Activated T-cell treated with anti-CD3 and anti-CD28 coated beads, Interleukin-2, amount 50 U/mL, for 72 hours (primary cell): ENCODE results near the gene TREX2. TPM values are rescaled to one million over a fixed set of nuclear protein-coding genes. Genes with fewer than 3 reads are reported as not detected.

ENCODE experiments used
- ATAC-seq, 2 donors: fragments of 150-1000 bp; cut with Tn5 transposase; replicated peaks in 1 of 2; 2 replicates each; pipeline ENCODE4 v1.10.0; 2021; ENCODE audit warnings: moderate library complexity in 2 of 2, mild to moderate bottlenecking in 1 of 2
- DNase-seq, 2 donors: peaks; one replicate each; pipeline ENCODE4 v3.0.0; 2021 to 2022; ENCODE audit warnings: mixed read lengths in 1 of 2
- H3K27ac Mint-ChIP-seq: one replicate; pipeline ENCODE4 v1.8.0; 2022; ENCODE audit warnings: mild to moderate bottlenecking, moderate library complexity, mixed read lengths
- H3K27me3 Mint-ChIP-seq: one replicate; pipeline ENCODE4 v1.8.0; 2022; ENCODE audit warnings: low read depth, mixed read lengths
- H3K36me3 Mint-ChIP-seq, 2 donors: one replicate each; pipeline ENCODE4 v1.8.0; 2022; ENCODE audit warnings: mixed read lengths in 2 of 2, mild to moderate bottlenecking in 1 of 2; ENCODE audit not compliant: insufficient read depth in 2 of 2
- H3K4me1 Mint-ChIP-seq: one replicate; pipeline ENCODE4 v1.8.0; 2022; ENCODE audit warnings: low read depth, mixed read lengths
- H3K4me3 Mint-ChIP-seq, 2 donors: one replicate each; pipeline ENCODE4 v1.8.0; 2022; ENCODE audit warnings: mild to moderate bottlenecking in 2 of 2, mixed read lengths in 2 of 2, moderate library complexity in 2 of 2
- H3K9me3 Mint-ChIP-seq, 2 donors: one replicate each; pipeline ENCODE4 v1.8.0; 2022; ENCODE audit warnings: mixed read lengths in 2 of 2
- total RNA-seq, 2 donors: library from RNA; stranded (reverse); gene quantifications; one replicate each; pipeline ENCODE4 v1.2.3, GENCODE V29; 2022

Gene TREX2
- total RNA-seq, 2 donors from 2014 or later, result 2.7 to 2.8 TPM

DNA sequence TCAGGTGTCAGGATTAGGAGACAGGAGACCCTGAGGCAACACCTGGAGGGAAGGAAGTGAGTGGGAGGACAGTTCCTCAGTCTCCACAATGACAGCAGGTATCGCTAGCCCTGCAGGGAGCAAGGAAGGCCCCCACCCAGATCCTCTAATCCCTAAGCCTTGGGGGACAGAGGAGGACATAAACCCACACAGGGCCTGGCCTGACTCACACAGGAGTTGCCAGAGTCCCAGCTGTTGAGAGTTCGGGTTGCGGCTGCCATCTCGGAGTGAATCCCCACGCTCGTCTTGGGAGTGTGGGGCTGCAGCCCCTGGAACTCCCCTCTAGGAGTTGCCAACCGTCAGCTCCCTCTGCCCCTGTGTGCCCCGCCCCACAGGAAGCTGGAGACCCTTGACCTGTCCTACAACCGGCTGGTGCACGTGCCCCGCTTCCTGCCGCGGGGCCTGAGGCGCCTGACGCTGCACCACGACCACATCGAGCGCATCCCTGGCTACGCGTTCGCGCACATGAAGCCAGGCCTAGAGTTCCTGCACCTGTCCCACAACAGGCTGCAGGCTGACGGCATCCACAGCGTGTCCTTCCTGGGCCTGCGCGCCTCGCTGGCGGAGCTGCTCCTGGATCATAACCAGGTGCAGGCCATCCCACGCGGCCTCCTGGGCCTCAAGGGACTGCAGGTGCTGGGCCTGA, 39.7 kb upstream of the TREX2 start:
- ATAC-seq, result no peak
- Mint-ChIP-seq H3K27me3 (no peaks in the 10 kb centered on the region), H3K27ac (no peak overlapping the region), H3K4me3 (no peak overlapping the region), H3K36me3 (no peaks in the 10 kb centered on the region), H3K4me1 (no peaks in the 10 kb centered on the region), H3K9me3 (no peaks in the 10 kb centered on the region)
- DNase-seq, result no peak

GRCh38 chrX:153482376-153483015, 36.6 kb upstream of the TREX2 start:
- Mint-ChIP-seq H3K9me3 (no peaks in the 10 kb centered on the region), H3K4me3 (no peak overlapping the region), H3K27me3 (no peaks in the 10 kb centered on the region), H3K4me1 (no peaks in the 10 kb centered on the region), H3K36me3 (no peaks in the 10 kb centered on the region), H3K27ac (no peak overlapping the region)
- ATAC-seq (no peak), DNase-seq (no peak)

DNA sequence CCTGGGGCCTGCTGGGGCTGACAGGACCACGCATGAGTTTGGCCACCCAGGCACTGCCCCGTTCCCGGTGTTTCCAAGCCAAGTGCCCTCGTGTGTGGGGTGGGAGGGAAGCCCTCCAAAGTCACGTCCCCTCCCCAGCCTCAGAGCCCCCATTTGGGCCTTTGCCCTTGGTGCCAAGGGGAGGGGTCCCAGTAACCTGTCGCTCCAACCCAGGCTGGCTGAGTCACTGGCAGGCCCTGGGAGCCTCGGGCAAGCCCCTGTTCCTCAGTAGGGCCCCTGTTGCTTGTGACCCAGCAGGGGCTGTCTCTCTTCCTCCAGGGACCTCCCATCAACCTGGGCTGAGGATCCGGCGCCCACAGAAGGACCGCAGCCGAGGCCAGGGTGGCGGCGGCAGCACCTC, 35.2 kb upstream of the TREX2 start:
- ATAC-seq, result no peak
- DNase-seq, result no peak
- H3K9me3 Mint-ChIP-seq, result no peaks in the 10 kb centered on the region

DNA sequence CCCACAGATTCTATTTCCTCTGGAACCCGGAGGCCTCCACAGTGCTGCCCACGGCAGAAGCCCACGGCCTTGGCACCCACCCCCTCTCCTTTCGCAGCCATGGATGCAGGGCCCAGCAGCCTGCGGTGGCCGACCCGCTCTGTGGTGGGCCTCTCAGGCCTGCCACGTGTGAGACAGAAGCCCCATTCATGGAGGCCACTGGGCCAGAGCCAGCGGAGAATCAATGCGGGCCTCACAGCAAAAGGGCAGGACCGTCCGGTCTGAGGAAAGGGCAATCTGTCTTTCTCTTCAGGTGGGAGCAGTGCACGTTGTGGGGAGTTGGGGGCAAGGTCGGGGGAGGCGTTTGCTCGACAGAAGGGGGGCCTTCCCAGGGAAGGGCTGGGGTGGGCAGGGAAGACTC, 32.9 kb upstream of the TREX2 start:
- no peak overlapping the region for H3K4me3 Mint-ChIP-seq
- peaks cover 6% of the 10 kb centered on the region for H3K27me3 Mint-ChIP-seq
- H3K9me3 Mint-ChIP-seq, result no peaks in the 10 kb centered on the region
- DNase-seq, result no peak
- ATAC-seq, result no peak
- H3K36me3 Mint-ChIP-seq, result no peaks in the 10 kb centered on the region
- no peaks in the 10 kb centered on the region for H3K4me1 Mint-ChIP-seq
- H3K27ac Mint-ChIP-seq, result no peak overlapping the region

More for the DNA sequence above, 35.2 kb upstream of the TREX2 start:
- Mint-ChIP-seq H3K27ac (no peak overlapping the region), H3K4me3 (no peak overlapping the region), H3K27me3 (peaks cover 3% of the 10 kb centered on the region), H3K36me3 (no peaks in the 10 kb centered on the region), H3K4me1 (no peaks in the 10 kb centered on the region)

GRCh38 chrX:153477901-153478300, 32.0 kb upstream of the TREX2 start:
- Mint-ChIP-seq H3K4me1 (no peaks in the 10 kb centered on the region), H3K9me3 (no peaks in the 10 kb centered on the region), H3K4me3 (no peak overlapping the region), H3K27me3 (peaks cover 6% of the 10 kb centered on the region), H3K27ac (no peak overlapping the region), H3K36me3 (no peaks in the 10 kb centered on the region)
- no peak for ATAC-seq
- DNase-seq, result no peak

GRCh38 chrX:153477364-153477857, 31.6 kb upstream of the TREX2 start:
- Mint-ChIP-seq H3K4me3 (no peak overlapping the region), H3K27me3 (peaks cover 6% of the 10 kb centered on the region), H3K4me1 (no peaks in the 10 kb centered on the region), H3K27ac (no peak overlapping the region), H3K36me3 (no peaks in the 10 kb centered on the region), H3K9me3 (no peaks in the 10 kb centered on the region)
- no peak for DNase-seq
- ATAC-seq, result no peak

GRCh38 chrX:153476666-153477363, 31.0 kb upstream of the TREX2 start:
- no peaks in the 10 kb centered on the region for H3K36me3 Mint-ChIP-seq

DNA sequence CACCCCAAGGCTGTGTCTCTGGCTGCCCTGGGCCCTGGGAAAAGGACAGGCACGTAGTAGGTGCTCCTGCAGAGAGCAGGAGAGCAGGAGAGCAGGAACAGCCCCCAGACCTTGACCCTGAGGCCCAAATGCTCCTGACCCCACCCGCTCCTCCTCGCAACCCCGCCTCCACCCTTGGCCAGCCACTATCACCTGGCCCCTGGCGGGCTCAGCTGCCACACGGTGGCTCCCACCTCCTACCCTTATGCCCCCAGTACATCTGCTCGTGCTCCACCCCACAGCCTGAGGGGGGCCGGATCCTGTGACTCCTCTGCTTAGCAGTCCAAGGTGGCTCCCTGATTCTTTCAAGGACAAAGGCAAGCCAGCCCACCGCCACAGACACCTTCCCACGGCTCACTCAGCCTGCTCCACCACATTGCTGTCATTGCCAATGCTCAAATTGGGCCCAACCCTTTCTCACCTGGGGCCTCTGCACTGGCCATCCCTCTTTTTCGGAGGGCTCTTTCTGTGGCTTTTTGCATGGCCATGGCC, 30.0 kb upstream of the TREX2 start:
- Mint-ChIP-seq H3K9me3 (no peaks in the 10 kb centered on the region), H3K27ac (no peak overlapping the region), H3K4me1 (peaks cover 4% of the 10 kb centered on the region), H3K4me3 (peak overlapping the region in 1 of 2 donors; percentile 16), H3K27me3 (peaks cover 6% of the 10 kb centered on the region), H3K36me3 (no peaks in the 10 kb centered on the region)
- ATAC-seq, result no peak
- DNase-seq, result no peak

More at GRCh38 chrX:153476666-153477363, 31.0 kb upstream of the TREX2 start:
- Mint-ChIP-seq H3K4me1 (no peaks in the 10 kb centered on the region), H3K9me3 (no peaks in the 10 kb centered on the region), H3K4me3 (no peak overlapping the region), H3K27ac (no peak overlapping the region), H3K27me3 (peaks cover 6% of the 10 kb centered on the region)
- DNase-seq (no peak), ATAC-seq (no peak)

DNA sequence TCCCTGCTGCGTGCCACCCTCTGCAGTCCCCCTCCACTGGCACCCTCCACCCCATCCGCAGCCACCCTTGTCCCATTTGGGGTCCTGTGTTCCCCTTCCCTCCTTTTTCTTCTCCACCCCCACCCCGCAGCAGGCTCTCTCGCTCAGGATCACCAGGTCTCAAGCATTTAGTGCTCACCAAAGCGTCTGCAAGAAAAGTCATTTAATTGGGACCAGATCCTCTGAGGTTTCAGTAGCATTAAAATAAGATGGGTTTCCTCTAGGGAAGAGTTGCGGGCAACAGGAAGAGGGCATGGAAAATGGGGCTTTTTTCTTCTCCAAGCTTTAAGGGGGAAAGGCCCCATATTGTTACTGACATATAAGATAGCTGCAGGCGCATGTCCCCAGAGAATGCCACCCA, 29.4 kb upstream of the TREX2 start:
- Mint-ChIP-seq H3K4me3 (peak overlapping the region in 1 of 2 donors; percentile 49), H3K27ac (no peak overlapping the region), H3K27me3 (peaks cover 6% of the 10 kb centered on the region), H3K9me3 (no peaks in the 10 kb centered on the region), H3K36me3 (no peaks in the 10 kb centered on the region), H3K4me1 (peaks cover 4% of the 10 kb centered on the region)
- DNase-seq (no peak), ATAC-seq (no peak)

- H3K9me3 Mint-ChIP-seq, result no peaks in the 10 kb centered on the region
- H3K27ac Mint-ChIP-seq, result no peak overlapping the region
- peak; percentile 37 to 41 for DNase-seq
- peaks cover 4% of the 10 kb centered on the region for H3K4me1 Mint-ChIP-seq
- peaks cover 6% of the 10 kb centered on the region for H3K27me3 Mint-ChIP-seq
- H3K36me3 Mint-ChIP-seq, result no peaks in the 10 kb centered on the region
- no peak for ATAC-seq
- H3K4me3 Mint-ChIP-seq, result no peak overlapping the region
Measured at GRCh38 chrX:153474718-153475117, 28.9 kb upstream of the TREX2 start.

GRCh38 chrX:153474266-153474665, 28.4 kb upstream of the TREX2 start:
- peak overlapping the region in 1 of 2 donors; percentile 27 for H3K4me3 Mint-ChIP-seq
- no peaks in the 10 kb centered on the region for H3K36me3 Mint-ChIP-seq
- H3K27me3 Mint-ChIP-seq, result peaks cover 6% of the 10 kb centered on the region
- no peak for DNase-seq
- H3K4me1 Mint-ChIP-seq, result peaks cover 4% of the 10 kb centered on the region
- H3K9me3 Mint-ChIP-seq, result no peaks in the 10 kb centered on the region
- H3K27ac Mint-ChIP-seq, result no peak overlapping the region
- ATAC-seq, result no peak

- Mint-ChIP-seq H3K4me3 (peak overlapping the region in 1 of 2 donors; percentile 50), H3K9me3 (no peaks in the 10 kb centered on the region), H3K27ac (no peak overlapping the region), H3K36me3 (no peaks in the 10 kb centered on the region), H3K4me1 (peaks cover 10% of the 10 kb centered on the region), H3K27me3 (peaks cover 6% of the 10 kb centered on the region)
- DNase-seq (no peak), ATAC-seq (no peak)
Measured at GRCh38 chrX:153473126-153473525, 27.3 kb upstream of the TREX2 start.

GRCh38 chrX:153471663-153472280, 25.9 kb upstream of the TREX2 start:
- no peaks in the 10 kb centered on the region for H3K9me3 Mint-ChIP-seq
- no peak overlapping the region for H3K27ac Mint-ChIP-seq
- DNase-seq (no peak), ATAC-seq (no peak)
- no peaks in the 10 kb centered on the region for H3K36me3 Mint-ChIP-seq
- H3K4me3 Mint-ChIP-seq, result no peak overlapping the region
- peaks cover 16% of the 10 kb centered on the region for H3K4me1 Mint-ChIP-seq
- H3K27me3 Mint-ChIP-seq, result peaks cover 6% of the 10 kb centered on the region
